Stimulated activated effector memory CD8-positive, alpha-beta T cell treated with anti-CD3 and anti-CD28 coated beads, Interleukin-12 subunit alpha, Interleukin-12 subunit beta, amount 100 ng/mL, for 72 hours (primary cell): Measurements from ENCODE around the gene GYPE.
"Not testable (repeated sequence)": the region's sequence is repeated elsewhere in the genome, so short reads cannot be mapped to it uniquely, and the experiment has no call there.

Experiments
- ATAC-seq: fragments of 150-1000 bp; cut with Tn5 transposase; 2 replicates; pipeline ENCODE4 v1.10.0; 2021
- DNase-seq, 2 donors: peaks; one replicate each; pipeline ENCODE4 v3.0.0; 2021 to 2022; ENCODE audit warnings: low spot score in 2 of 2
- H3K27ac Mint-ChIP-seq: one replicate; pipeline ENCODE4 v1.8.0; 2022; ENCODE audit warnings: mild to moderate bottlenecking, mixed read lengths
- H3K36me3 Mint-ChIP-seq: one replicate; pipeline ENCODE4 v1.8.0; 2022; ENCODE audit warnings: mild to moderate bottlenecking, mixed read lengths
- H3K4me1 Mint-ChIP-seq: one replicate; pipeline ENCODE4 v1.8.0; 2022; ENCODE audit warnings: mixed read lengths
- H3K4me3 Mint-ChIP-seq: one replicate; pipeline ENCODE4 v1.8.0; 2022; ENCODE audit warnings: mild to moderate bottlenecking, mixed read lengths
- H3K9me3 Mint-ChIP-seq: one replicate; pipeline ENCODE4 v1.8.0; 2022; ENCODE audit warnings: mixed read lengths

The GYPE gene

DNA sequence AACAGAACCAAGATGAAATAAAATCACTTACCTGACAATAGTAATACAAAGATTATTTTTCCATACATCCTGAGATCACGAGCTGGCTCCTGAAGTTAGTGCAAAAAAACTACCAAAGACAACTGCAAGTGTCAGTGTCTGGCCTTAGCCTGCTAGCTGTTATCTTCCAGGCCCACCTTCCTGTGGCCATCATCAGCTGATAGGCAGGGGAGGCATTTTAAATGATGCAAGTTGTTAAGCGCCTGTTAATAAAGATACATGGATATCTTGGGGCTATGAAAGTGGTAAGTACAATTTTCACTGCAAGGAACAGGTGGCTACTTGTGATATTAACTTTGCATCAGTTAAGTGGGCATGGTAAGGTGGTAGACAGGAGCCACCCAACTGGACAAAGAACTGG, at the start of gene GYPE:
TSS of gene GYPE (minus strand) at position 120 of the 400 bp plus-strand sequence. CDS start at position 68, 52 bp downstream.
- H3K27ac Mint-ChIP-seq, ATAC-seq, H3K36me3 Mint-ChIP-seq, H3K4me1 Mint-ChIP-seq, DNase-seq, H3K4me3 Mint-ChIP-seq, H3K9me3 Mint-ChIP-seq: not testable (repeated sequence)

DNA sequence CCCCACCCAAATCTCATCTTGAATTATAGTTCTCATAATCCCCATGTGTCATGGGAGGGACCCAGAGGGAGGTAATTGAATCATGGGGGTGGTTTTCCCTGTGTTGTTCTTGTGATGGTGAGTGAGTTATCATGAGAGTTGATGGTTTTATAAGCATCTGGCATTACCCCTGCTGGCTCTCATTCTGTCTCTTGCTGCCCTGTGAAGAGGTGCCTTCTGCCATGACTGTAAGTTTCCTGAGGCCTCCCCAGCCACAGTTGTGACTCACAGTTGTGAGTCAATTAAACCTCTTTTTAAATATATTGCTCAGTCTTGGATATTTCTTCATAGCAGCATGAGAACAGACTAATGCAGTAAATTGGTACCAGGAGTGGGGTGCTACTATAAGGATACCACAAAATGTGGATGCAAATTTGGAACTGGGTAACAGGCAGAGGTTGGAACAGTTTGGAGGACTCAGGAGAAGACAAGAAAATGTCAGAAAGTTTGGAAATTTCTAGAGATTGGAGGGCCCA, 46.2 kb upstream of the GYPE start:
- not testable (repeated sequence) for H3K9me3 Mint-ChIP-seq, ATAC-seq

DNA sequence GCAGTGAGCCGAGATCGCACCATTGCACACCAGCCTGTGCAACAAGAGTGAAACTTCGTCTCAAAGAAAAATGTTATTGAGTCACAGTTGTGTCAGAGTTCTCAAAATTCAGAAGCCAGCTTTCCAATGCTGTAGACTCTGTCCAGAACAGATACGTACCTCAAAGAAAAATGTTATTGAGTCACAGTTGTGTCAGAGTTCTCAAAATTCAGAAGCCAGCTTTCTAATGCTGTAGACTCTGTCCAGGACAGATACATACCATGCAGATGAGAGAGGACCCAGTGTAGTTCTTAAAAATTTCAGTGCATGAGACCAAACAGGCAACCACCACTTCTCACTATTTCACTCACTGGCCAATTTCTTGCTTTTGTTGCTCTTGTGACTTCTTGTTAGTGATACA, 45.6 kb upstream of the GYPE start:
- not testable (repeated sequence) for ATAC-seq, H3K27ac Mint-ChIP-seq, H3K9me3 Mint-ChIP-seq, H3K36me3 Mint-ChIP-seq, H3K4me1 Mint-ChIP-seq, DNase-seq, H3K4me3 Mint-ChIP-seq

More for the DNA sequence above, 46.2 kb upstream of the GYPE start:
- H3K27ac Mint-ChIP-seq, H3K4me1 Mint-ChIP-seq, H3K4me3 Mint-ChIP-seq, DNase-seq, H3K36me3 Mint-ChIP-seq: not testable (repeated sequence)

DNA sequence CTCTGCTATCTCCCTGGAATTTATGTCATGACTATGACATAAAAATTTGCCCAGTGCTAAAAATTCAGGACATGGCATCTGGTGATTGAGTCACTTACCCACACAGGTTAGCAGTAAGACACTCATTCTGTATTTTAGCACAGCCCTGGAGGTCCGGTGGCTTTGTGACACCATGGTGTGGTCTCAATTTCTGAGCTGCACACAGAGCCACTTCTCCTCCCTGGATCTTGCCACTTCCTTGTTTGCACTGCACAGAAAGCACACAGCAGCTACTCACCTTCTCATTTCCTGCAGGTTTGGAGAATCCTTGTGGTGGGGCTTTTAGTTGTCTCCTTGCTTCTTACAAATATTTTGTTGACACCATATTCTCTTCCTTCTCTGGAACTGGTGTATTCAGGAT, 44.8 kb upstream of the GYPE start:
- not testable (repeated sequence) for ATAC-seq

DNA sequence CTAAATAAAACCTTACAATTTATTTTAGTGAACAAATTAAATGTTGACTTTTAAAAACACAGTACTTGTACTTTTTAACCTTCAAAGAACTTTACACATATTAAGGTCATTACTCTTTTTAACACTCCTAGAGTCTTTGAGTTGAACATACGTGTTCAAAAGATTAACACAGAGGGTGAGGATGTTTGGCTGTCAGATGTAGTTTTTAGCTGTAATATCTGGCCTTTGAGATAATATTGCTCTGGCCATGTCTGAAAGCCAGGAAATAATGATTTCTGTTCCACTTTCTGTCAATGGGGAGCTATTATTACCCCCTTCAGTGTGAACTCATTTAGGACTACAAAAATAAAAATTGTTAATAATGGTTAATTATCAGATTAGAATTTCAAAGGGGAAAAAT, 42.1 kb upstream of the GYPE start:
- DNase-seq, H3K9me3 Mint-ChIP-seq, H3K4me3 Mint-ChIP-seq, H3K4me1 Mint-ChIP-seq, H3K36me3 Mint-ChIP-seq, ATAC-seq, H3K27ac Mint-ChIP-seq: not testable (repeated sequence)

More for the DNA sequence above, 44.8 kb upstream of the GYPE start:
- not testable (repeated sequence) for DNase-seq, H3K9me3 Mint-ChIP-seq, H3K36me3 Mint-ChIP-seq, H3K27ac Mint-ChIP-seq, H3K4me1 Mint-ChIP-seq, H3K4me3 Mint-ChIP-seq

DNA sequence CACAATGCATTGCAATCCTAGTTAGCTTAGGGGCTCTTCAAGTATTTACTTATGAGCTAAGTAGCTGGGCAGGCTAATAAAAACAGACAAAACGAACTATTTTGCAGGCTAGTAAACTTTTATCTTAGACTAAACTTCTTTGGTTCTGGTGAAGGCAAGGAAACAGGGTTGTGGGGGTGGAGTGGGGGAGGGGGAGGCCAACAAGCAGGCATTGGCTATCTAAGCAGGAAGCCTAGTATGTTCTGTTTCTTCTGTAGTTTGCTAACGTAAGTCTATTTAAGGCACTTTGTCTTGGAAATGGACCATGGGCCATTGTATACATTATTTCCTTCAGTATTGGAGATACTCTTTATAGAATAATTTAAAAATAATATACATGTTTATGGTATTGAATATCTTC, 35.3 kb upstream of the GYPE start:
- not testable (repeated sequence) for H3K27ac Mint-ChIP-seq, DNase-seq, ATAC-seq, H3K4me3 Mint-ChIP-seq, H3K9me3 Mint-ChIP-seq, H3K36me3 Mint-ChIP-seq, H3K4me1 Mint-ChIP-seq

DNA sequence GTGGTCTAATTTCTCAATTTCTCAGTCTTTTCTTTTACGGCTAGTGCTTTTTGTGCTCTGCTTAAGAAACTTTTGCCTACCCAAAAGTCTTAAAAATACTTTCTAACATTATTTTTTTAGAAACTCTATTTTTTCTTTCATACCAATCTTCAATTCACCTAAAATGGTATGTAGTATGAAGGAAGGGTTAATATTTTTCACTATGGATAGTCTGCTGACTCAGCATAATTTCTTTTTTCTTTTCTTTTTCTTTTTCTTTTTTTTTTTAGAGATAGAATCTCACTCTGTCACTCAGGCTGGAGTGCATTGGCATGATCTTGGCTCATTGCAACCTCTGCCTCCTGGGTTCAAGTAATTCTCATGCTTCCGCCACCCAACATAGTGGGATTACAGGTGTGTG, 34.2 kb upstream of the GYPE start:
- no peaks in the 10 kb centered on the region for H3K4me1 Mint-ChIP-seq
- H3K36me3 Mint-ChIP-seq = no peaks in the 10 kb centered on the region
- H3K4me3 Mint-ChIP-seq = no peak overlapping the region
- DNase-seq (no peak), ATAC-seq (no peak)
- H3K9me3 Mint-ChIP-seq = peaks cover 5% of the 10 kb centered on the region
- no peak overlapping the region for H3K27ac Mint-ChIP-seq

DNA sequence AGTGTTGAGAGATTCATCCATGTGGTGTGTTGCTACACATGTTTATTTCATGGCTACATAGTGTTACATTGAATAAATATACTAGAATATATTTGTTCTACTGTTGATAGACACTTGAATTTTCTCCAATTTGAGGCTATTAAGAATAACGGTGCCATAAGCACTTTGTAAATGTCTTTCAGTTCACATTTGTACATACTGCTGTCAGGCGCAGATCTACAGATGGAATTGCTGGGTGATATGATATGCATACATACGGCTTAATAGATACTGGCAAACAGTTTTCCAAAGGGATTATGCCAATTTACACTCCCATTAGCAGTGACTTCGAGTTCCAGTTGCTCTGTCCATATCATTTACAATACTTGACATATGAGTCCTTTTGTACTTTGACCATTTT, 33.5 kb upstream of the GYPE start:
- H3K4me1 Mint-ChIP-seq, H3K27ac Mint-ChIP-seq, H3K36me3 Mint-ChIP-seq, H3K9me3 Mint-ChIP-seq, ATAC-seq, H3K4me3 Mint-ChIP-seq, DNase-seq: not testable (repeated sequence)

DNA sequence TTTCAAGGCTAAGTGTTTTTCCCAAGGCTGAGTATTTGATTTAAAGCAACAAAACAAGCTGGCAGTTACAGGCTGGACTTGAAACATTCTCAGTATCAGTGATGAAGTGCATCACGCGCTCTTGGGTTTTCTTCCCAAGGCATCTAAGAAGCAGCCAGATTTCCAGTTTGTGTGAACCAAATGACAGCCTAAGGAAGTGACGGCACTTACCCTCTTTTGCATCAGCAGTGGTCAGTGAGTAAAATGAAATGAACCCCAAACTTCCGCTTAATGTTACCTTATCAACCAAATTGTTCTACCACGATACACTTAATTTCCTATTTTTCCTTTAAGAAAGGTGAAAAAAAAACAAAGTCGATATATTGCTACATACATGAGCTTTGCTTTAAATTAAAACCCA, 15.8 kb upstream of the GYPE start:
- Mint-ChIP-seq H3K4me3 (no peak overlapping the region), H3K36me3 (no peaks in the 10 kb centered on the region), H3K4me1 (no peaks in the 10 kb centered on the region), H3K9me3 (peaks cover 8% of the 10 kb centered on the region), H3K27ac (no peak overlapping the region)
- no peak for ATAC-seq
- no peak for DNase-seq

DNA sequence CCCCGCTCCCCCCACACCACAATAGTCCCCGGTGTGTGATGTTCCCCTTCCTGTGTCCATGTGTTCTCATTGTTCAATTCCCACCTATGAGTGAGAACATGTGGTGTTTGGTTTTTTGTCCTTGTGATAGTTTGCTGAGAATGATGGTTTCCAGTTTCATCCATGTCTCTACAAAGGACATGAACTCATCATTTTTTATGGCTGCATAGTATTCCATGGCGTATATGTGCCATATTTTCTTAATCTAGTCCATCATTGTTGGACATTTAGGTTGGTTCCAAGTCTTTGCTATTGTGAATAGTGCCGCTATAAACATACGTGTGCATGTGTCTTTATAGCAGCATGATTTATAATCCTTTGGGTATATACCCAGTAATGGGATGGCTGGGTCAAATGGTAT, 11.1 kb upstream of the GYPE start:
- H3K27ac Mint-ChIP-seq, DNase-seq, H3K4me3 Mint-ChIP-seq, H3K4me1 Mint-ChIP-seq, ATAC-seq, H3K9me3 Mint-ChIP-seq, H3K36me3 Mint-ChIP-seq: not testable (repeated sequence)

DNA sequence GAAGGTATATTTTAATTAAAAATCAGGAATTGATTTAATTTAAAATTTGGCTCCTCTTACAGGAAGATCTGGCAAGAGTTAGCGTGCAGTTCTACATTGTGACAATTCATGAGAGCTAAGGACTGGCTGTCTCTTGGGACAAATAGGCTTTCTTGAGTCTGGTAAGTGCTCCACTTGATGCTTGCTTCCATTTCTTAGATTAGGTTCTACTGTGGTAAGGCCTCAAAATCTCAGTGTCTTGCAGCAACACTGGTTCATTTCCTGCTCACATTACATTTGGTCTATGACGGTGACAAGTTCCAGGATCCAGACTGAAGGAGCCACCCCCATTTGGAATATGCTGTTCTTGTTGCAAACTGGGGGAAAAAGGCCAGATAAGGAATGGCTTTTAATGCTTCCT, 7.1 kb upstream of the GYPE start:
- peak overlapping the region; percentile 37 for H3K27ac Mint-ChIP-seq
- H3K9me3 Mint-ChIP-seq, DNase-seq, ATAC-seq, H3K36me3 Mint-ChIP-seq, H3K4me1 Mint-ChIP-seq: not testable (repeated sequence)
- peak overlapping the region; percentile 53 for H3K4me3 Mint-ChIP-seq

DNA sequence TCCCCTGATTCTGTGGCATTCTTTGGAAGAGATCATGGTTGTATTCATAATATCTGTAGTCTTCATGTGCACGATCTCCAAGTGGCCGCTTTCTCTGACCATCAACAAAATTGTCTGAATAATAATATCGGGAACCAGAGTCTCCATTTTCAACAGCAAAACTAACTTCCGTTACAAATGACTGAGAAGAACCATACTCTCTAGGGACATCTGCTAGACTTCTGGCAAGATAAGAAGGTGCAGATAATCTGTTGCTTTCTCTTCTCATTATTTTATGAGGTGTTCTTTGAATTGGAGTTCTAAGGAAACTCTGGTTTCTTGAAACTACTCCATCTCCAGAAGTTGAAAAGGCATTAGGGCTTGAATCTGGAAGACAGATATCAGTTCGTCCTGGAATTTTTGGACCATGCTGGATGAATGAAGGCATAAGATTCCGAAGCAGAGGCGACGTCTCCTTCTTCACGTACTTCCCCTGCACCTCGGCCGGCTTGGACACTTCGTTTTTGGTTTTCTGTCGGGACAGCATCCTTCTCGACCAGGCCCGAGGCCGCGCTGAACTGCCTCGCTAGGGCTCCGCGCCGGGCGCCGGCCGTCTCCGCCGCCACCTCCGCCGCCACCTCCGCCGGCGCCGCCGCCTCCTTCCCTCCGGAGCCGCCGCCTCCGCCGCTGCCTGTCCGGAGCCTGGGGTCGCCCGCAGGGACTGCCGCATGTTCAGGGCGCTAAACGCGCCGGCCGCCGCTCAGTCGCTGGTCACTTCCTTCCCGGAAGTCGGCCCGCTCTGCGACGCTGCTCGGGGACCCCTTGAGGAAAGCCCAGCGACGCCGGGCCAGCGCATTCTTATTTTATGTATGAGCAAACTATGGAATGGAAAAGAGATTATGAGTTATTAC, 6.4 kb upstream of the GYPE start:
- Mint-ChIP-seq H3K27ac (peak overlapping the region; percentile 37), H3K4me3 (peak overlapping the region; percentile 53)
- H3K4me1 Mint-ChIP-seq, H3K36me3 Mint-ChIP-seq, H3K9me3 Mint-ChIP-seq: not testable (repeated sequence)
- DNase-seq = peak; percentile 2 to 48
- ATAC-seq = peak; percentile 66

DNA sequence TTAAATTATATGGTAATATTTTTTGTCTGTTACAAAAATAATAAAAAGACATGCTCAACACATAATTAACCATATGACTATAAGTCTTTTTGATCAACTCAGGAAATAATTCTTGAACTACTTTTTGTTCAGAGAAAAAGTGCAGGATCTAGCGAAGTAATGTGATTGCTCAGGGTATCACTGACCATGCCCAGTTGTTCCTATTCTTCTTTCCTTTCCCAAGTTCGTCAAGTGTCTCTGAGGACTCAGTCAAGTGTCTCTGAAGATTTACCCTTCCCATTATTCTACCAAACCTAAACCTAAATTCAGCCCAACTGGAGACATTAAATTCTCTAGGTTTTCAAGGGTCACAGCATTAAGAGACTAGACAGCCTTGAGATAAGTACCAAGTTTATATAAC, 5.5 kb upstream of the GYPE start:
- H3K4me3 Mint-ChIP-seq = peak overlapping the region; percentile 53
- not testable (repeated sequence) for H3K36me3 Mint-ChIP-seq, ATAC-seq, H3K27ac Mint-ChIP-seq, H3K9me3 Mint-ChIP-seq, DNase-seq, H3K4me1 Mint-ChIP-seq

DNA sequence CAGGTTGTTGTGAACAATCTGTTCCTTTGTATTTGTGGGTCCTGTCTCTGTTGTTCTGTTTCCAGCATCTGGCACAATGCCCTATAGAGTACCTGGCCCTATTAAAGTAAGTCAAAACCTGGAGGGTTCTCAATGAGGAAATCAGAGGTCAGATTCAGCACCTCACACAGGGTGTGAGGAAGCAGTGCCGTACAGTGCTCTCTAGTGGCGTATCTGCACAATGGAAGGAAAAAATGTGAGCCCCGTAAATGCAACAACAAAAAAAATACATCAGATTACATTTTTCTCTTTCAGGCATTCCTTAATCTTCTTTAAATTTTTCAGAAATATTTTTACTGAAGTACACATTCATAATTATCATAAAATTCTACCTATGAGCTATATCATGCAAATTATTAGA, 2.5 kb upstream of the GYPE start:
- H3K36me3 Mint-ChIP-seq, H3K4me1 Mint-ChIP-seq, DNase-seq, H3K4me3 Mint-ChIP-seq, H3K9me3 Mint-ChIP-seq, H3K27ac Mint-ChIP-seq: not testable (repeated sequence)
- peak; percentile 65 for ATAC-seq

DNA sequence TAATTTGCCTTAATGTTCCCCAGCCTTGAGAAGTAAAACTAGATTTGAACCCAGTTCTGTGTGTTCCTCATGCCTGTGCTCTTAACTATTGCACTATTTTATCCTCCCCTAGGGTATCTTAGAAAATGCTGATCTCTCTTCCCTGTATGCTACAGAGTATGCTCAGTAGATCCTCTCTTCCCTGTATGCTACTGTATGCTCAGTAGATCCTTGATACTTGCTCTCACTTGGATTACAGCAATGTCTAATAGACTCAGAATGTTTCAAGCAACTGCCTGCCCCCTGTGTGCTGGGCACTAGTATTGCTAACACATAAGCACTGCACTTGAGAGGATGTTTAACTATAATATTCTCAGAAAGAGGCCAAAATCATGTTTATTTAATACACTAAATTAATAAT, 928 bp downstream of the GYPE start:
- H3K9me3 Mint-ChIP-seq, H3K27ac Mint-ChIP-seq, H3K4me3 Mint-ChIP-seq, H3K4me1 Mint-ChIP-seq, H3K36me3 Mint-ChIP-seq, ATAC-seq, DNase-seq: not testable (repeated sequence)

DNA sequence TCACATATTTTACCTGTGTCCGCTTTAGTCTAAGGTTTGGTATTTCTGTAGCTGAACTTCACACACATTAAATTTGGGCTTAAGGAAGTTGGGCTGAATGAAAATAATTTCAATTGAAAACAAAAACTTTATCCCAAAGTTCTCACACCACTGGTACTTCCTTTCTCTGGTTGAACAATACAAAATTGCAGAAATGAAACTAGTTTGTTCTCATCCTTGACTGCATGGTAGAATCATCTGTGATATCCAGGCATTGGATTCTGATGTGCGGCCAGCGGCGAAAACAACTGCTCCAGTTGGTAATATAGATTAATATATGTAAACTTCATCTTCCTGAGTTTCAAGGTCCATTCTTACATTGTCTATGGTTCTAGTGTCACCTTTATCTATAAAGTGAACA, 15.0 kb downstream of the GYPE start:
- not testable (repeated sequence) for H3K36me3 Mint-ChIP-seq, H3K9me3 Mint-ChIP-seq, DNase-seq, H3K27ac Mint-ChIP-seq, H3K4me1 Mint-ChIP-seq, ATAC-seq, H3K4me3 Mint-ChIP-seq
